HepG2 (cell line): ENCODE measurements around the gene RPS5. TPM values are rescaled to one million over a fixed set of nuclear protein-coding genes. Genes with fewer than 3 reads are reported as not detected.

Experiments used
- ATAC-seq: fragments of 200-7000 bp; cut with Tn5 transposase; 3 replicates; pipeline ENCODE4 v1.9.1; 2020; ENCODE audit warnings: mild to moderate bottlenecking, moderate library complexity
- BruUV-seq: library from RNA; stranded (reverse); fragments of 400-500 nt; replicated peaks from 2 replicates; lab custom pipeline; 2021; lab: Mats Ljungman, UMichigan
- CTCF ChIA-PET: fragments of 300-600 bp; formaldehyde crosslinking; extraction: SDS; loops from one replicate; lab custom pipeline; 2021; ENCODE audit warnings: low total read pairs, inconsistent platforms, low intra/inter-chr PET ratio; lab: Yijun Ruan, JAX
- POLR2A ChIA-PET: fragments of 350-600 bp; sonication (Branson Sonifier 250); formaldehyde crosslinking; loops from one replicate; lab custom pipeline; 2020; ENCODE audit warnings: antibody characterized with exemption, inconsistent platforms; lab: Yijun Ruan, JAX
- DNase-seq: peaks from one replicate; pipeline ENCODE4 v3.0.0-alpha.2; 2015; ENCODE audit warnings: low spot score
- FAIRE-seq: peaks from 3 replicates; lab custom pipeline; 2011; peaks lifted over from hg19 to GRCh38; lab: Jason Lieb, UNC
- H2AFZ ChIP-seq: one replicate; pipeline ENCODE4 v1.6.1; 2011; ENCODE audit warnings: low read length, inconsistent platforms
- H3K27ac ChIP-seq: fragments of 300-600 bp; 3 replicates; pipeline ENCODE4 v1.8.0; 2011; ENCODE audit warnings: mixed run types, mild to moderate bottlenecking, mixed read lengths, low read length, inconsistent platforms; ENCODE audit not compliant: insufficient read depth; ENCODE audit errors: extremely low read length
- H3K27me3 ChIP-seq, 2 experiments: fragments of 200-600 bp in 1 of 2; 2 replicates in 1 of 2; 3 replicates in 1 of 2; pipeline versions ENCODE4 v1.6.0 to v1.8.0; 2011; ENCODE audit warnings: low read length in 2 of 2, mild to moderate bottlenecking in 2 of 2, moderate library complexity in 2 of 2, inconsistent platforms in 1 of 2; ENCODE audit not compliant: insufficient read depth in 2 of 2, control insufficient read depth in 1 of 2
- H3K36me3 ChIP-seq, 2 experiments: fragments of 200-600 bp in 1 of 2; replicated peaks in 1 of 2; 2 replicates in 1 of 2; 3 replicates in 1 of 2; pipeline versions ENCODE4 v1.5.1 to v1.8.0; 2011; ENCODE audit warnings: low read length in 2 of 2, inconsistent platforms in 1 of 2; ENCODE audit not compliant: insufficient read depth in 2 of 2, control insufficient read depth in 1 of 2
- H3K4me1 ChIP-seq: 2 replicates; pipeline ENCODE4 v1.5.1; 2012; ENCODE audit warnings: low read length, inconsistent platforms; ENCODE audit not compliant: insufficient read depth
- H3K4me2 ChIP-seq: 2 replicates; pipeline ENCODE4 v1.6.0; 2011; ENCODE audit warnings: low read depth, low read length, inconsistent platforms
- H3K4me3 ChIP-seq, 3 experiments: fragments of 200-600 bp in 1 of 3; sonication (generic), shearing (Covaris generic) in 1 of 3; replicated peaks in 1 of 3; 2 replicates each; pipeline ENCODE4 v1.5.1; 2011 to 2016; ENCODE audit warnings: low read length in 3 of 3, inconsistent platforms in 2 of 3, low read depth in 2 of 3, mild to moderate bottlenecking in 2 of 3, control low read depth in 1 of 3, mixed read lengths in 1 of 3; ENCODE audit not compliant: insufficient read depth in 1 of 3
- H3K79me2 ChIP-seq: one replicate; pipeline ENCODE4 v1.6.1; 2011; ENCODE audit warnings: low read length, inconsistent platforms; ENCODE audit not compliant: insufficient read depth
- H3K9ac ChIP-seq: 2 replicates; pipeline ENCODE4 v1.6.0; 2011; ENCODE audit warnings: mild to moderate bottlenecking, low read depth, low read length, inconsistent platforms; ENCODE audit not compliant: insufficient read depth
- H3K9me3 ChIP-seq: 2 replicates; pipeline ENCODE4 v1.5.1; 2012; ENCODE audit warnings: mild to moderate bottlenecking, low read length
- H4K20me1 ChIP-seq: 2 replicates; pipeline ENCODE4 v1.6.0; 2011; ENCODE audit warnings: inconsistent platforms, mild to moderate bottlenecking, low read length, moderate library complexity; ENCODE audit not compliant: insufficient read depth
- MAX ChIP-seq: IDR thresholded peaks from 2 replicates; pipeline ENCODE4 v1.6.1; 2012; ENCODE audit warnings: inconsistent platforms
- MED1 ChIP-seq: sonication (generic); formaldehyde crosslinking; IDR thresholded peaks from 2 replicates; pipeline ENCODE4 v1.4.0; 2020; ENCODE audit warnings: missing genetic modification reagents
- MZF1 ChIP-seq: sonication (generic); formaldehyde crosslinking; IDR thresholded peaks from 2 replicates; pipeline ENCODE4 v1.8.1; 2023; ENCODE audit warnings: mild to moderate bottlenecking, missing genetic modification reagents, borderline replicate concordance
- ZNF235 ChIP-seq: sonication (generic); formaldehyde crosslinking; IDR thresholded peaks from 2 replicates; pipeline ENCODE4 v1.8.1; 2023; ENCODE audit warnings: mild to moderate bottlenecking, missing genetic modification reagents, borderline replicate concordance
- ZNF292 ChIP-seq: sonication (generic); formaldehyde crosslinking; IDR thresholded peaks from 2 replicates; pipeline ENCODE4 v1.8.1; 2022; ENCODE audit warnings: mild to moderate bottlenecking, low read depth, missing genetic modification reagents, borderline replicate concordance
- ZNF350 ChIP-seq: sonication (generic); formaldehyde crosslinking; IDR thresholded peaks from 2 replicates; pipeline ENCODE4 v1.4.0; 2020; ENCODE audit warnings: mild to moderate bottlenecking, low read depth, missing genetic modification reagents, borderline replicate concordance
- ZNF724P ChIP-seq: sonication (generic); formaldehyde crosslinking; IDR thresholded peaks from 2 replicates; pipeline ENCODE4 v1.8.0; 2022; ENCODE audit warnings: missing genetic modification reagents, borderline replicate concordance
- WGBS: methylation state at CpG from one replicate; pipeline ENCODE4 v1.1.6; 2017; ENCODE audit warnings: low lambda C conversion rate; 5-methylcytosine and 5-hydroxymethylcytosine counted together
- in situ Hi-C: cut with HindIII; loops from 2 replicates; pipeline ENCODE4 v1.10.0; 2017; ENCODE audit warnings: low pct_unique_long_range_greater_than_20kb; ENCODE audit not compliant: extremely low pct_ligation_motif_present
- intact Hi-C: fragments of 100-400 bp; cut with micrococcal nuclease; formaldehyde crosslinking; loops from one replicate; pipeline ENCODE4 v1.10.0; 2022; ENCODE audit not compliant: unreplicated experiment
- polyA plus RNA-seq, 8 experiments: library from polyadenylated mRNA; depleted of rRNA in 3 of 8; stranded (reverse) in 7 of 8; unstranded in 1 of 8; fragments of >200 nt; fragmentation: Illumina TruSeq in 4 of 8; extraction: Trizol in 4 of 8; gene quantifications; 2 replicates each; pipeline versions ENCODE4 v1.2.1 to v1.2.3, GENCODE V29; 2011 to 2016; ENCODE audit warnings: low read depth in 4 of 8, missing spikeins in 1 of 8, mixed read lengths in 1 of 8; ENCODE audit not compliant: insufficient read depth in 1 of 8
- total RNA-seq, 5 experiments: library from RNA; depleted of rRNA; stranded (reverse); fragments of >200 nt; fragmentation: Illumina TruSeq; extraction: Trizol; gene quantifications; 2 replicates each; pipeline ENCODE4 v1.2.3, GENCODE V29; 2016; ENCODE audit warnings: low read depth in 1 of 5

Gene RPS5
- total and polyA plus RNA-seq, 2 of the 13 experiments (the other 11 are each of a cell fraction or from before 2014, with no cell fraction given), result 1,544 to 4,408 TPM

GRCh38 chr19:58355215-58355796, 31.8 kb upstream of the RPS5 start:
- H3K4me3 ChIP-seq, result no peak overlapping the region
- H3K9me3 ChIP-seq, result no peaks in the 10 kb centered on the region
- no peaks in the 10 kb centered on the region for H3K79me2 ChIP-seq
- 76% methylated on average over 9 of the region's 10 CpGs for WGBS
- no peak overlapping the region for H2AFZ ChIP-seq
- DNase-seq (no peak), FAIRE-seq (no peak), ATAC-seq (no peak)
- TF ChIP-seq MZF1 (CRISPR knock-in tag), result no peak
- TF ChIP-seq MAX, result no peak
- TF ChIP-seq MED1 (CRISPR knock-in tag), result no peak
- no peak for TF ChIP-seq ZNF235 (CRISPR knock-in tag)
- TF ChIP-seq ZNF724P, result no peak
- no peak for TF ChIP-seq ZNF350 (CRISPR knock-in tag)
- no peak for TF ChIP-seq ZNF292 (CRISPR knock-in tag)
- no peaks in the 10 kb centered on the region for H3K27me3 ChIP-seq
- CTCF ChIA-PET, result no interaction called here
- no peak overlapping the region for H3K9ac ChIP-seq
- BruUV-seq, result no TSS peak
- no peaks in the 10 kb centered on the region for H4K20me1 ChIP-seq
- H3K4me2 ChIP-seq, result no peak overlapping the region
- intact Hi-C loops (no loop called here), in situ Hi-C loops (no loop called here)
- no peaks in the 10 kb centered on the region for H3K36me3 ChIP-seq
- no peak overlapping the region for H3K27ac ChIP-seq
- POLR2A ChIA-PET, result no interaction called here
- peaks cover 37% of the 10 kb centered on the region for H3K4me1 ChIP-seq
